AG04449 (cell line): ENCODE measurements around the gene GYS2.

ENCODE experiments used
- CTCF ChIA-PET: fragments of 350-600 bp; formaldehyde crosslinking; extraction: SDS; loops from one replicate; lab custom pipeline; 2021; ENCODE audit warnings: antibody characterized with exemption; lab: Yijun Ruan, JAX
- POLR2A ChIA-PET: fragments of 400-600, 350-600 bp; formaldehyde crosslinking; extraction: SDS; loops from one replicate; lab custom pipeline; 2020; ENCODE audit warnings: antibody characterized with exemption, inconsistent platforms; lab: Yijun Ruan, JAX
- DNase-seq: peaks from one replicate; pipeline ENCODE4 v3.0.0-alpha.2; 2010; ENCODE audit warnings: low read depth, low spot score
- H3K4me3 ChIP-seq: 2 replicates; pipeline ENCODE4 v1.5.1; 2011; ENCODE audit warnings: low read depth, mild to moderate bottlenecking, control low read depth, low read length
- TF ChIP-seq, protein P1 (sequence below): IDR thresholded peaks from one replicate; pipeline ENCODE4 v1.5.1; 2011; ENCODE audit warnings: mild to moderate bottlenecking, moderate library complexity, low read length, control low read depth, inconsistent platforms; ENCODE audit not compliant: insufficient read depth; ENCODE audit errors: missing control alignments

Gene GYS2

DNA sequence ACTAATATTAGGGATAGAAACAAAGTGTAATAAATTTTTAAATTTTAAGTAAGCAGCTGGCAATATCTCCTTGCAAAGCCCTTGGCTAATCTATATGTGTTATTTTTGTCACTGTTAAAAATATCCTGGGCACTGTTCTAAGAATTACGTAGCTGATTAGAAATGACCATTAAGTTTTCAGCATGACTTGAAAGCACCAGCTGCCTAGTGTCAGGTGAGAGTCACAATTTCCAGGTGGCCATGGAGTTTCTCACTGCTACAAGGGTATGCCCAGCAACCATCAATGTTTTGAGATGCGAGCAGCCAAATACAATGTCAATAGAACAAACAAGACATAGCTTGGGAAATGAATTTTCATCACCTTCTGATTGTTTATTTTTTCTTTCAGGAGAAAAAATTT lies 23.3 kb upstream of the GYS2 start:
- POLR2A ChIA-PET = no interaction called here
- H3K4me3 ChIP-seq = no peak overlapping the region
- TF ChIP-seq, protein P1, sequence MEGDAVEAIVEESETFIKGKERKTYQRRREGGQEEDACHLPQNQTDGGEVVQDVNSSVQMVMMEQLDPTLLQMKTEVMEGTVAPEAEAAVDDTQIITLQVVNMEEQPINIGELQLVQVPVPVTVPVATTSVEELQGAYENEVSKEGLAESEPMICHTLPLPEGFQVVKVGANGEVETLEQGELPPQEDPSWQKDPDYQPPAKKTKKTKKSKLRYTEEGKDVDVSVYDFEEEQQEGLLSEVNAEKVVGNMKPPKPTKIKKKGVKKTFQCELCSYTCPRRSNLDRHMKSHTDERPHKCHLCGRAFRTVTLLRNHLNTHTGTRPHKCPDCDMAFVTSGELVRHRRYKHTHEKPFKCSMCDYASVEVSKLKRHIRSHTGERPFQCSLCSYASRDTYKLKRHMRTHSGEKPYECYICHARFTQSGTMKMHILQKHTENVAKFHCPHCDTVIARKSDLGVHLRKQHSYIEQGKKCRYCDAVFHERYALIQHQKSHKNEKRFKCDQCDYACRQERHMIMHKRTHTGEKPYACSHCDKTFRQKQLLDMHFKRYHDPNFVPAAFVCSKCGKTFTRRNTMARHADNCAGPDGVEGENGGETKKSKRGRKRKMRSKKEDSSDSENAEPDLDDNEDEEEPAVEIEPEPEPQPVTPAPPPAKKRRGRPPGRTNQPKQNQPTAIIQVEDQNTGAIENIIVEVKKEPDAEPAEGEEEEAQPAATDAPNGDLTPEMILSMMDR = no peak
- CTCF ChIA-PET = interaction anchor here (1.3 kb wide), 1 partner anchor 29 kb away, joined by 3 read pairs; the partner anchor contains the start of gene LDHB
- DNase-seq = no peak

- CTCF ChIA-PET = no interaction called here
- TF ChIP-seq, protein P1 = no peak
- no peak for DNase-seq
- POLR2A ChIA-PET = no interaction called here
- no peak overlapping the region for H3K4me3 ChIP-seq
Measured at GRCh38 chr12:21618566-21618965, 13.9 kb upstream of the GYS2 start.

GRCh38 chr12:21617030-21617429 lies 12.4 kb upstream of the GYS2 start:
- no peak for DNase-seq
- ChIA-PET CTCF (no interaction called here), POLR2A (no interaction called here)
- H3K4me3 ChIP-seq = no peak overlapping the region
- TF ChIP-seq, protein P1 = no peak

GRCh38 chr12:21615431-21615830 lies 10.8 kb upstream of the GYS2 start:
- no peak overlapping the region for H3K4me3 ChIP-seq
- CTCF ChIA-PET = no interaction called here
- POLR2A ChIA-PET = no interaction called here

DNA sequence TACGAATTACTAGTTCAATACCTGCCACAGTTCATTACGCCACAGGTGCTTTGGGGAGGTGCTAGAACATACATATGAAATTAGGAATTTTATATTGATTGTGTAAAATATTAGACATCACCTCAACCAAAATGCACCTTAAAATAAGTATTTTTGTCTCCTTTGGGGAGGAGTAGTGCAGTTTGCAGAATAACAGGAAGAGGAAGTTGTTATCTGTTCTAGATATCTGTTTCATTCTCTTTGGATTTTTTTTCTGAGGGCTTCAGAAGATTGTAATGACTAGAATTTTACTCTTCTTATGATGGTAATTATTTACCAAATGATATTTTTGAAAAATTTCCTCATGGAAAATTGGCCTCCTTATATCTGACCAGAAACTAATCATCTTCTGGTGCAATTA lies 9.9 kb upstream of the GYS2 start:
- ChIA-PET POLR2A (no interaction called here), CTCF (interaction anchor here (2.4 kb wide), 1 partner anchor 66 kb away, joined by 11 read pairs; no protein-coding TSS in a partner anchor)
- TF ChIP-seq, protein P1 = no peak
- H3K4me3 ChIP-seq = no peak overlapping the region
- DNase-seq = no peak

More at GRCh38 chr12:21615431-21615830, 10.8 kb upstream of the GYS2 start:
- DNase-seq = no peak
- TF ChIP-seq, protein P1 = no peak

DNA sequence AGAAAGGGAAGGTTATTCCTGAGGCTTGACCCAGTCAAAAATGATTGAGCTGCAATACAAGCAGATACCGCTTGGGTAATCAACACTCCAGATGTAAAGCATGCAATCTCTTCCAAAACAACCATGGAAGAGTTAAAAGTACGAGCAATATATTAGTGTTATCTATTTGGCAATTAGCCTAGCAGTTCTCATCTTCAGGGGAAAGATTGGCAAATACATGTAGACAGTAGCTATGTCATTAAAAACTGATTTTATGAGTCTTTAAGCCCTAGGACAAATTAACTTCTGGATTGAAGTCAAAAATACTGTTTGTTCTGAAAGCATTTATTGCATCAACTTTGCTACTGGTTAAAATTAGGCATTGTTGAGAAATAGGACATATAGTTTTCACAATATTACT lies 9.3 kb upstream of the GYS2 start:
- TF ChIP-seq, protein P1 = no peak
- H3K4me3 ChIP-seq = no peak overlapping the region
- no peak for DNase-seq
- POLR2A ChIA-PET = no interaction called here
- CTCF ChIA-PET = interaction anchor here (1.3 to 2.4 kb wide), 2 partner anchors 10 to 66 kb away, joined by 4 to 11 read pairs; partner anchors contain the start of gene GYS2
